Gastroesophageal sphincter (tissue), 4 donors: ENCODE results near the gene TELO2. TPM values are rescaled to one million over a fixed set of nuclear protein-coding genes. Genes with fewer than 3 reads are reported as not detected.

ENCODE experiments used
- ATAC-seq: fragments of 150-250 bp; one replicate; pipeline ENCODE4 v1.9.1; 2016; ENCODE audit warnings: mild to moderate bottlenecking, moderate library complexity
- H3K27ac ChIP-seq, 4 donors: fragments of 200-600 bp; sonication (generic) in 3 of 4; 1 replicate in 3 of 4; 2 replicates in 1 of 4; pipeline ENCODE4 v1.5.1; 2016 to 2019
- H3K27me3 ChIP-seq: fragments of 200-600 bp; sonication (generic); one replicate; pipeline ENCODE4 v1.5.1; 2019
- H3K36me3 ChIP-seq, 2 donors: fragments of 200-600 bp; sonication (generic); one replicate each; pipeline ENCODE4 v1.5.1; 2019; ENCODE audit warnings: control low read depth in 1 of 2
- H3K4me1 ChIP-seq, 3 donors: fragments of 200-600 bp; sonication (generic); 1 replicate in 2 of 3; 2 replicates in 1 of 3; pipeline ENCODE4 v1.5.1; 2016 to 2019; ENCODE audit warnings: control low read depth in 2 of 3
- H3K4me3 ChIP-seq, 2 donors: fragments of 200-600 bp; sonication (generic); one replicate each; pipeline ENCODE4 v1.5.1; 2019; ENCODE audit warnings: mild to moderate bottlenecking in 1 of 2, moderate library complexity in 1 of 2
- H3K9me3 ChIP-seq, 3 donors: fragments of 200-600 bp; sonication (generic); one replicate each; pipeline ENCODE4 v1.5.1; 2017 to 2019; ENCODE audit warnings: control low read depth in 2 of 3
- EP300 ChIP-seq: sonication (generic); formaldehyde crosslinking; IDR thresholded peaks from one replicate; pipeline ENCODE4 v1.6.1; 2017; ENCODE audit warnings: antibody characterized with exemption, mild to moderate bottlenecking
- POLR2A ChIP-seq, 2 donors: fragments of 450-650 bp; IDR thresholded peaks; one replicate each; pipeline ENCODE4 v1.6.1; 2017; ENCODE audit warnings: antibody characterized with exemption in 2 of 2, mild to moderate bottlenecking in 2 of 2, moderate library complexity in 1 of 2
- POLR2AphosphoS5 ChIP-seq: sonication (generic); formaldehyde crosslinking; IDR thresholded peaks from one replicate; pipeline ENCODE4 v1.6.1; 2017; ENCODE audit warnings: antibody characterized with exemption
- WGBS, 2 donors: methylation state at CpG; one replicate each; pipeline ENCODE4 v1.1.5; 2018; ENCODE audit warnings: low coverage in 1 of 2; 5-methylcytosine and 5-hydroxymethylcytosine counted together
- total RNA-seq, 4 donors: library from RNA; depleted of rRNA; stranded (reverse); fragments of >200 nt; gene quantifications; one replicate each; pipeline ENCODE4 v1.1.0, GENCODE V29; 2016
- TF ChIP-seq, protein P1 (sequence below), 4 experiments: fragments of 200-600 bp in 2 of 4; fragments of 450-650 bp in 2 of 4; sonication (generic) in 1 of 4; IDR thresholded peaks; one replicate each; pipeline ENCODE4 v1.5.1; 2017 to 2019; ENCODE audit warnings: antibody characterized with exemption in 4 of 4, mild to moderate bottlenecking in 2 of 4, moderate library complexity in 2 of 4

TELO2 gene
- total RNA-seq, 4 donors from 2014 or later, result 10.9 to 33.9 (median 20.8) TPM

DNA sequence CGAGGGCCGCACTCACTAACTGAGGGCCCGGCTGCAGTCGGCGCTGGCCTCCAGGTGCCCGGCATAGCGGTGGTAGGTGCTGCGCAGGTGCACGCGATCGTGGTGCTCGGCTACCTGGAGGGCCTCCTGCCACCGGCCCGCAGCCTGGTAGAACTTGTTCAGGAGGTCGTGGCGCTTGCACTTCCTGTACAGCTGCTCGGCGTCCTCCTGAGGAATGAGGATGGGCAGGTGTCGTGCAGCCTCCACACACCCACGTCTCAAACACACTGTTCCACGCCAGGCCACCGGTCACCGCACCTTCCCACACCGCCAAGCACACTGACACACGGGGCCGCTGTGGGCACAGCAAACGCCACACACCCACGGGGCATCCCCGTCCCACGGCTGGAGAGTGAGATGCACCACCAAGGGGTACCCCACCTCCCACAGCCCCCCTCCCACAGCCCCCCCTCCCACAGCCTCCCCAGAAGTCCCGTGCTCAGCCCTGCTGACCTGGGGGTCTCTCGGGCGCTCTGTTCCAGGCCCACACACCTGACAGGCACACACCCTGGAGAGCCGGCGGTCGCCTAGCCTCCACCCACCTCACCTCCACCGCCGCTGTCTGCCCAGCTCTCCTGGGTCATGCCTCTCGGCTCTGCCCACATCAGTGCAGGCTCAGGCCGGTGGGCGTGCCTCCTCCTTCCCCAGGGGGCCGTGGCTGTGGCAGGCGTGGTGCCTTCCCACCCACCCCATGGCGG is 32.9 kb downstream of the TELO2 start:
- Histone ChIP-seq H3K4me3 (no peak overlapping the region), H3K27ac (no peak overlapping the region), H3K4me1 (peaks cover 0 to 31% (median 6%) of the 10 kb centered on the region in 3 donors), H3K36me3 (peaks cover 0 to 52% of the 10 kb centered on the region in 2 donors), H3K27me3 (no peaks in the 10 kb centered on the region), H3K9me3 (no peaks in the 10 kb centered on the region)
- TF ChIP-seq, protein P1, sequence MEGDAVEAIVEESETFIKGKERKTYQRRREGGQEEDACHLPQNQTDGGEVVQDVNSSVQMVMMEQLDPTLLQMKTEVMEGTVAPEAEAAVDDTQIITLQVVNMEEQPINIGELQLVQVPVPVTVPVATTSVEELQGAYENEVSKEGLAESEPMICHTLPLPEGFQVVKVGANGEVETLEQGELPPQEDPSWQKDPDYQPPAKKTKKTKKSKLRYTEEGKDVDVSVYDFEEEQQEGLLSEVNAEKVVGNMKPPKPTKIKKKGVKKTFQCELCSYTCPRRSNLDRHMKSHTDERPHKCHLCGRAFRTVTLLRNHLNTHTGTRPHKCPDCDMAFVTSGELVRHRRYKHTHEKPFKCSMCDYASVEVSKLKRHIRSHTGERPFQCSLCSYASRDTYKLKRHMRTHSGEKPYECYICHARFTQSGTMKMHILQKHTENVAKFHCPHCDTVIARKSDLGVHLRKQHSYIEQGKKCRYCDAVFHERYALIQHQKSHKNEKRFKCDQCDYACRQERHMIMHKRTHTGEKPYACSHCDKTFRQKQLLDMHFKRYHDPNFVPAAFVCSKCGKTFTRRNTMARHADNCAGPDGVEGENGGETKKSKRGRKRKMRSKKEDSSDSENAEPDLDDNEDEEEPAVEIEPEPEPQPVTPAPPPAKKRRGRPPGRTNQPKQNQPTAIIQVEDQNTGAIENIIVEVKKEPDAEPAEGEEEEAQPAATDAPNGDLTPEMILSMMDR (IDR thresholded peaks at IDR 0.05), result no peak
- TF ChIP-seq EP300 (no peak), POLR2A (IDR thresholded peaks at IDR 0.05) (no peak), POLR2AphosphoS5 (no peak)
- no peak for ATAC-seq
- WGBS, 2 donors, result no CpG with 5 or more reads among the region's 44 CpGs

DNA sequence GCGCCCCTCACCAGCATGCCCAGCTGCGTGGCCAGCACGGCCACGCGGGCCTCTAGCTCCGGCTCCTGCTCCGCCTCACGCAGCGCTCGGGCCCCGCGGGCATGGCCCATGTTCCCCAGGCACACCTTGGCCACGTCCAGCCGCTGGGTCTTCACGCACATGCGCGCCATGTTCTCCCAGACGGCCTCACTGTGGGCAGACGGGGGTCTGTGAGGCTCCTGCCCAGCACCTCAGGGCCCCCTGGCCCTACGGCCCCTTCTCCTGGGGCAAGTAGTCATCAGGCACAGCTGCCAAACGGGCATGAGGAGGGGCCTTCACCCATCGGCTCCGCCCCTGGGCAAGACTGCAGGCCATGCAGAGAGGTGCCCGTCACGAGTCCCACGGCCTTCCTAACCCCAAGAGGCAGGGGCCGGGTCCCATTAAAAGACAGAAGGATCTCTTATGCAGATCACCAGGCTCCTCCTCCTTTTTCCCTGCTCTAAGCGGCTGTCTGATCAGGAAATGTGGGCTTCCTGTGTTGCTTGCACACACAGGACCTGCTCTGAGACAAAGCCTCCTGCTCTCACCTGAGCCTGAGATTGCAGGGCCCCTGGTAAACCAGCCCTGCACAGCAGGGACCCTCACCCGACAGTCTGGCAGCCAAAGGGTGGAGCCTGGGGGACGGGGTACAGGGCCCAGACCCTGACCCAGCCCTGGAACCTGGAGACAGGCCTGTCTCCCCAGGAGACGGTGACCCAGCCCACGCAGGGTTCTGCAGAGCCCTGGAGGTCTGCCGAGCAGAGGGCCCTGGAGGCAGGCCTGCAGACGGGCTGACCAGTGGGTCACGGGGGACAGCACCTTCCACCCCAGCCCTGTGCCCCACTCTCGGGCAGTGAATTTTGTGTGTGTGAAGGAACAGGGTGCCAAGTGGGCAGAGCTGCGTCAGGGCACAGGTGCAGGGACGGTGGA is 33.7 kb downstream of the TELO2 start:
- H3K4me3 ChIP-seq, result no peak overlapping the region
- no peak overlapping the region for H3K27ac ChIP-seq

DNA sequence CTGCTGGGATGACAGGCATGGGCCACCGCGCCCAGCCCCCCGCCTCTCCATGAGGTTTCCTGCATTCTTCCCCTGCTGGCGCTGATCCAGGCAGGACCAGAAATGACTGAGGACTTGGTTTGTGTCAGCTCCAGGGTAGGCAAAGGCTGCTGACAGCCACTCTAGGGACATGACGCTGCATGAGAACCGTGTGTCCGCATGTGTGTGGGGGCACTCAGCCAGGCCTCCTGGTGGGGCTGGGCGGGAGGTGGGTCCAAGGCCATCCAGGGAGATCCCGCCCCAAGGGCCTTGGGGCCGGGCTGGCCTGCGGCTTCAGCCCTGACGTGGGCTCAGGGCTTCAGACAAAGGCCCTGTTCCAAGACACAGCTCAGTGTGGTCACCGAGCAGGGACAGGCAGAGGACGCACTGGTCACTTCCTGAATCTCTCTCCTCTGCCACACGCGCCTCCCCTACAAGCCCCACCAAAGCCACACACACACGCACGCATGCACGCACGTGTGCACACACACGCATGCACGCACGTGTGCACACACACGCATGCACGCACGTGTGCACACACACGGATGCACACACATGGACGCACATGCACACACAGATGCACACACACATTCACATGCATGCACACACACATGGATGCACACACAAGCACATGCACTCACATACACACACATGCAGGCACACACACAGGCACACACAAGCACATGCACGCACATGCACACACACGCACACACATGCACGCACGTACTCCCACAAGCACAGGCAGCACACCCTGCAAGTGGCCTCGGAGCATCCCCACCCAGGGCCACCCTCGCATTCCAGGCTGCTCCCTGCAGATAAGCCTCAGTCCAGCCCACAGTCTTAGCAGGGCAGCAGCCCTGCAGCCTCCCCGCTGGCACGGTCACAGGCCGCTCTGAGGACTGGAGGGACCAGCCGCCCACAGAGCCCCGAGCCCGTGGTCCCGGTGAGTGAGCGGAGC is 35.0 kb downstream of the TELO2 start:
- TF ChIP-seq POLR2AphosphoS5 (no peak), POLR2A (IDR thresholded peaks at IDR 0.05) (no peak), EP300 (no peak)
- TF ChIP-seq, protein P1 (IDR thresholded peaks at IDR 0.05), result no peak
- no peaks in the 10 kb centered on the region for H3K9me3 ChIP-seq
- peaks cover 0 to 52% (median 24%) of the 10 kb centered on the region in 3 donors for H3K4me1 ChIP-seq
- no peak overlapping the region for H3K4me3 ChIP-seq
- 79% methylated on average over 13 of the region's 42 CpGs; no CpG with 5 or more reads in 1 of the 2 donors for WGBS, 2 donors
- no peaks in the 10 kb centered on the region for H3K27me3 ChIP-seq
- H3K27ac ChIP-seq, result peak overlapping the region in 1 of 4 donors; percentile 92
- no peak for ATAC-seq
- H3K36me3 ChIP-seq, result peaks cover 0 to 35% of the 10 kb centered on the region in 2 donors

More for the DNA sequence above, 33.7 kb downstream of the TELO2 start:
- WGBS, 2 donors, result 83% methylated on average over 2 of the region's 38 CpGs; no CpG with 5 or more reads in 1 of the 2 donors
- Histone ChIP-seq H3K4me1 (peaks cover 0 to 39% (median 12%) of the 10 kb centered on the region in 3 donors), H3K36me3 (peaks cover 0 to 47% of the 10 kb centered on the region in 2 donors), H3K27me3 (no peaks in the 10 kb centered on the region), H3K9me3 (no peaks in the 10 kb centered on the region)
- ATAC-seq, result no peak
- TF ChIP-seq POLR2A (IDR thresholded peaks at IDR 0.05) (no peak), POLR2AphosphoS5 (no peak), EP300 (no peak)
- TF ChIP-seq, protein P1 (IDR thresholded peaks at IDR 0.05), result no peak

DNA sequence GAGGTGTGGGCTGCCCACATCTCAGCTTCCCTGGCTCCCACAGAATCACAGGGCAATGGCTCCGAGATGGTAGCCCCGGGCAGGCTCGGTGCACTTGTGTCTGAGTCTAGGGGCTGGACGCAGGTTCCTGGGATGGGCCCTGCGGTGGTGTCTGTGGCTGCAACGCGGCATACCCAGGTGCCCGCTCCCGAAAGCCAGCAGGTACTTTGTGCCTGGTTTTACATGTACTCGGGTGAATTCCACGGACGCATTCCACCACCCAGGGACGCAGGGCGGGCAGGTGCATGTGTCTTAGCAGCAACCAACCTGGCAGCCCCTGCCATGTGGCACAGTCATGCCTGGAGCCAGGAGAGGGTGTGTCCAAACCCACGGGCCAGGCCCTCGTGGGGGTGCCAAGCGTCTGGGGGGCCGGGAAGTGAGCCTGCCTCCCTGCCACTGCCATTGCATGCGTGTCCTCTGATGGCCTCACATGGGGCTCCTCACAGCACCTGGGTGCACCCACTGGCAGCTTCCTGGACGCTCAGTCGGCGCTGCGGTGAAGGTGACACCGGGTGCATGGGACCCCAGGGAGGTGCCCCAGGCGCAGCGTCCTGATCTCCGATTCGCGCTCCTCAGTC is 35.9 kb downstream of the TELO2 start:
- Histone ChIP-seq H3K27ac (peak overlapping the region in 1 of 4 donors; percentile 92), H3K9me3 (no peaks in the 10 kb centered on the region), H3K4me3 (no peak overlapping the region), H3K36me3 (peaks cover 0 to 26% of the 10 kb centered on the region in 2 donors), H3K4me1 (peaks cover 0 to 59% (median 24%) of the 10 kb centered on the region in 3 donors), H3K27me3 (no peaks in the 10 kb centered on the region)
- no peak for TF ChIP-seq POLR2AphosphoS5
- no peak for TF ChIP-seq EP300
- TF ChIP-seq, protein P1 (IDR thresholded peaks at IDR 0.05), result no peak
- TF ChIP-seq POLR2A (IDR thresholded peaks at IDR 0.05), result no peak
- 93 to 100% methylated on average over 2 to 6 of the region's 29 CpGs for WGBS, 2 donors
- ATAC-seq, result no peak
